Activated CD4-positive, CD25-positive, alpha-beta regulatory T cell treated with anti-CD3 and anti-CD28 coated beads, Interleukin-2, amount 50 U/mL, for 24 hours (primary cell): ENCODE data around the gene CAND2.

Experiments used
- ATAC-seq, 2 donors: fragments of 150-1000 bp; cut with Tn5 transposase; one replicate each; pipeline ENCODE4 v1.10.0; 2021; ENCODE audit warnings: mild to moderate bottlenecking in 1 of 2, moderate library complexity in 1 of 2

Gene CAND2

GRCh38 chr3:12796171-12797123 lies at the start of gene CAND2:
TSS of gene CAND2 (plus strand) at chr3:12796680. CDS start at chr3:12796721, 41 bp downstream.
- peak; percentile 70 to 80 for ATAC-seq

- no peak for ATAC-seq
These were observed 48.0 kb upstream of the CAND2 start for GRCh38 chr3:12748477-12748876.

GRCh38 chr3:12750223-12750622 lies 46.3 kb upstream of the CAND2 start:
- ATAC-seq, result peak in 1 of 2 donors; percentile 29

GRCh38 chr3:12750658-12751071 lies 45.8 kb upstream of the CAND2 start:
- ATAC-seq, result peak; percentile 87 to 89

- no peak for ATAC-seq
These were observed 44.9 kb upstream of the CAND2 start for GRCh38 chr3:12751571-12751970.

- ATAC-seq, result no peak
These were observed 44.4 kb upstream of the CAND2 start for GRCh38 chr3:12752102-12752501.

- no peak for ATAC-seq
These were observed 43.7 kb upstream of the CAND2 start for GRCh38 chr3:12752809-12753208.

- ATAC-seq, result no peak
These were observed 43.0 kb upstream of the CAND2 start for GRCh38 chr3:12753275-12754028.

GRCh38 chr3:12754313-12754712 lies 42.2 kb upstream of the CAND2 start:
- ATAC-seq, result no peak

- no peak for ATAC-seq
These were observed 40.7 kb upstream of the CAND2 start for GRCh38 chr3:12755754-12756153.

- ATAC-seq, result no peak
These were observed 40.3 kb upstream of the CAND2 start for GRCh38 chr3:12756175-12756574.

- ATAC-seq, result no peak
These were observed 39.8 kb upstream of the CAND2 start for GRCh38 chr3:12756635-12757034.

- ATAC-seq, result no peak
These were observed 38.3 kb upstream of the CAND2 start for GRCh38 chr3:12758025-12758781.

GRCh38 chr3:12759097-12759679 lies 37.3 kb upstream of the CAND2 start, which contains the start of gene TMEM40:
TSS of gene TMEM40 (minus strand) at chr3:12759259. CDS start at chr3:12749832, 9,427 bp downstream.
- ATAC-seq, result no peak

- no peak for ATAC-seq
These were observed 36.6 kb upstream of the CAND2 start for GRCh38 chr3:12759693-12760565.

- no peak for ATAC-seq
These were observed 32.2 kb upstream of the CAND2 start for GRCh38 chr3:12764171-12764776.

GRCh38 chr3:12766541-12766940 lies 29.9 kb upstream of the CAND2 start:
- ATAC-seq, result no peak

GRCh38 chr3:12768579-12769527 lies 27.6 kb upstream of the CAND2 start:
- ATAC-seq, result no peak

- ATAC-seq, result no peak
These were observed 26.7 kb upstream of the CAND2 start for GRCh38 chr3:12769761-12770160.

GRCh38 chr3:12771236-12771635 lies 25.2 kb upstream of the CAND2 start:
- ATAC-seq, result no peak
